IgD-negative memory B cell (primary cell): ENCODE results near the gene IGHMBP2. TPM values are rescaled to one million over a fixed set of nuclear protein-coding genes. Genes with fewer than 3 reads are reported as not detected.

Experiments used
- H3K27ac Mint-ChIP-seq, 3 donors: one replicate each; pipeline ENCODE4 v1.8.0; 2020 to 2022; ENCODE audit warnings: mild to moderate bottlenecking in 3 of 3, mixed read lengths in 3 of 3, moderate library complexity in 1 of 3
- H3K27me3 Mint-ChIP-seq: one replicate; pipeline ENCODE4 v1.8.0; 2021; ENCODE audit warnings: mixed read lengths
- H3K36me3 Mint-ChIP-seq: one replicate; pipeline ENCODE4 v1.8.0; 2020; ENCODE audit warnings: mild to moderate bottlenecking, mixed read lengths
- H3K4me1 Mint-ChIP-seq, 3 donors: one replicate each; pipeline ENCODE4 v1.8.0; 2020 to 2022; ENCODE audit warnings: mixed read lengths in 3 of 3, mild to moderate bottlenecking in 1 of 3
- H3K4me3 Mint-ChIP-seq, 4 donors: one replicate each; pipeline ENCODE4 v1.8.0; 2020 to 2022; ENCODE audit warnings: mild to moderate bottlenecking in 4 of 4, mixed read lengths in 4 of 4, moderate library complexity in 3 of 4
- H3K9me3 Mint-ChIP-seq, 3 donors: one replicate each; pipeline ENCODE4 v1.8.0; 2020 to 2021; ENCODE audit warnings: mixed read lengths in 3 of 3, mild to moderate bottlenecking in 1 of 3
- polyA plus RNA-seq: library from polyadenylated mRNA; unstranded; fragments of 300-500 nt; fragmentation: Illumina TruSeq; gene quantifications from one replicate; pipeline ENCODE4 v1.2.3, GENCODE V29; 2021

The IGHMBP2 gene
- polyA plus RNA-seq, 1 donor from 2014 or later = 11.3 TPM

DNA sequence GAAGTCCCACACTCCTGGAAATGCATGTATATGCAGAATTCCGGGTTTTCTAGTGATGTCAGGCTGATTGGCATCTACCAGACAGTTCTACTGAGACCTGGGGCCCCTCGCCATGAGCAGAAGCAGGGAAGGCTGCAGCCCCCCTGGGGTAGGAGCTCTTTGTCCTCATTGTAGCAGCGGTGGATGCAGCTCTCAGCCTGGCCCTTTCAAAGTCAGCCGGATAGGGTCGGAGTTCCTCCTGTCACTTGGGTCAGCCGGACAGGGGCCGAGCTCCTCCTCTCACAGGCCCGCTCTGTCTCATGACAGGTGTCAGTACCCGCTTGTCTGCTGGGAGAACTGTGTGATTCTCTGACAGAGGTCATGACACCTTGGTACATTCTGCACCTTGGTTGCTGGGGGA lies 47.1 kb downstream of the IGHMBP2 start:
- Mint-ChIP-seq H3K36me3 (no peaks in the 10 kb centered on the region), H3K27ac (peak overlapping the region in 1 of 3 donors; percentile 74), H3K27me3 (peaks cover 7% of the 10 kb centered on the region), H3K4me1 (peaks cover 0 to 3% (median 2%) of the 10 kb centered on the region in 3 donors), H3K4me3 (no peak overlapping the region), H3K9me3 (no peaks in the 10 kb centered on the region)

DNA sequence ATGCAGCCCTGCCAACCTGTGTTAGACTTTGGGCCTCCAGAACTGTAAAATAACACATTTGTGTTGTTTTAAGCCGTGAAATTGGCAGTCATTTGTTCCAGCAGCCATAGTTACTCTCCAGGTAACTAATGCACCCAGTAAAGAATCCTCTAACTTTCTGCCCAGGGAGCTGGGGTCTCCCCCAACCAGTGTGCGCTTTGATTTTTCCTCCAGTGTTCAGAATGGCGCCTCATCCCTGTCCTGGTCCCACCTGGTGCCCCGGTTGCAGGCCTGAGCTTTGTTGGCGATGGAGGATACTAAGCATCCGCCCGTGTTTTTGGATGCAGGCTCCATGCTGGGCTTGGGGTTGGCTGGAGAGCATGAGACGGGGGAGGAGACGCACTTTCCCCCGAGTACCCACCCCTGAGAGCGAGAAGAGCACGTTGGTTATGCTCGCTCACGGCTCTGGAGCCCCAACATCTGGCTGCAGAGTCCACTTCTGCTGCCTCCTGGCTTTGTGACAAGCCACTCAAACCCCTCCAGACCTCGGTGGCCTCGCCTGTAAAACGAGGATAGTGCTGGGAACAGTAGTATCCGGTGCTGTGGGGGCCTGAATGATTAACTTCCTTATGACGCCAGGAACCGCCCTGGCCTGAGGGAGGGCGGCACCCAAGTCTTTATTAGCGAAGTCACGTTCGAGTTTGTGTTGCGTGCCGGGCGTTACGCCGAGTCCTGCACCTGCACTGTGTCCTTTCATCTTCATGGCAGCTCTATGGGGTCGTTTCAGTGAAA lies 51.3 kb downstream of the IGHMBP2 start:
- no peaks in the 10 kb centered on the region for H3K36me3 Mint-ChIP-seq
- H3K27me3 Mint-ChIP-seq = peaks cover 7% of the 10 kb centered on the region
- H3K4me1 Mint-ChIP-seq = peaks cover 0 to 3% (median 2%) of the 10 kb centered on the region in 3 donors
- no peak overlapping the region for H3K27ac Mint-ChIP-seq
- H3K9me3 Mint-ChIP-seq = peaks cover 0 to 1% (median 0%) of the 10 kb centered on the region in 3 donors
- H3K4me3 Mint-ChIP-seq = peak overlapping the region in 1 of 4 donors; percentile 18

DNA sequence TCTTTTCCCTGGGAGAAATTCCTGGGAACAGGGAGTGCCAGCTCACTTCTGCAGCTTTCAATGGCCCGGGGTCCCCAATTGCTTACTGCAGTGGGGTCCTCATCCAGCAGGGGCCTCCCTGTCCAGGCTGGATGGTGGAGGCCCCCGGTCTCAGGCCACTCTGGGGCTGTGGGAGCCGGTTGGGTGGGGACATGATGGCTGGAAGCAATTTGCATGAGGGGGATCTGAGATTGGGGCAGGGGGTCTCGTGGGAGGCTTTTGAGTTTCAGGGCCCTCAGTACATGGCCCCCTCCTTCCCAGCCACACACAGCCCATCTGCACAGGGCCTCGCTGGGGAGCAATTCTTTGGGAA lies 51.9 kb downstream of the IGHMBP2 start:
- Mint-ChIP-seq H3K27me3 (peaks cover 7% of the 10 kb centered on the region), H3K27ac (no peak overlapping the region)

DNA sequence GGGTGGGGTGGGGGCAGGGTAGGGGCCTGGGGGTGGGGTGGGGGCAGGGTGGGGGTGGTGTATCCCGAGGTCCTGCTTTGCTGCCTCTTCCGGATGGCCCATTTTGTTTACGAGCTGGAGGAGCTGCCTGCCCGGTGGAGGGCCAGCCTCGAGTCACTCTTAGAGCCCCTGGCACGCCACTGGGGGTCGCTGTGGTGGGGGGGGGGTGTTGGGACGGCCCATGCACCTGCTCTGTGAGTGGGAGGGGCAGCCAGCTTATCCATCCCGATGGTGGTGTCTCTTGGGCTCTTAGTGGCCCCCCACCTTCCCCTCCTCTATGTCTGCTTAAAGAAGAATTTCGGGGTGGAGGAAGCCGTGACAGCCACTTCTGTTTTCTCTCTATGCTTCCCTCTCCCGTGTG lies 52.5 kb downstream of the IGHMBP2 start:
- Mint-ChIP-seq H3K36me3 (no peaks in the 10 kb centered on the region), H3K27ac (no peak overlapping the region), H3K9me3 (peaks cover 0 to 1% (median 0%) of the 10 kb centered on the region in 3 donors), H3K4me3 (no peak overlapping the region), H3K27me3 (peaks cover 7% of the 10 kb centered on the region), H3K4me1 (peaks cover 0 to 3% (median 2%) of the 10 kb centered on the region in 3 donors)

More for the DNA sequence above, 51.9 kb downstream of the IGHMBP2 start:
- Mint-ChIP-seq H3K4me3 (peak overlapping the region in 1 of 4 donors; percentile 18), H3K9me3 (peaks cover 0 to 1% (median 0%) of the 10 kb centered on the region in 3 donors), H3K36me3 (no peaks in the 10 kb centered on the region), H3K4me1 (peaks cover 0 to 3% (median 2%) of the 10 kb centered on the region in 3 donors)

DNA sequence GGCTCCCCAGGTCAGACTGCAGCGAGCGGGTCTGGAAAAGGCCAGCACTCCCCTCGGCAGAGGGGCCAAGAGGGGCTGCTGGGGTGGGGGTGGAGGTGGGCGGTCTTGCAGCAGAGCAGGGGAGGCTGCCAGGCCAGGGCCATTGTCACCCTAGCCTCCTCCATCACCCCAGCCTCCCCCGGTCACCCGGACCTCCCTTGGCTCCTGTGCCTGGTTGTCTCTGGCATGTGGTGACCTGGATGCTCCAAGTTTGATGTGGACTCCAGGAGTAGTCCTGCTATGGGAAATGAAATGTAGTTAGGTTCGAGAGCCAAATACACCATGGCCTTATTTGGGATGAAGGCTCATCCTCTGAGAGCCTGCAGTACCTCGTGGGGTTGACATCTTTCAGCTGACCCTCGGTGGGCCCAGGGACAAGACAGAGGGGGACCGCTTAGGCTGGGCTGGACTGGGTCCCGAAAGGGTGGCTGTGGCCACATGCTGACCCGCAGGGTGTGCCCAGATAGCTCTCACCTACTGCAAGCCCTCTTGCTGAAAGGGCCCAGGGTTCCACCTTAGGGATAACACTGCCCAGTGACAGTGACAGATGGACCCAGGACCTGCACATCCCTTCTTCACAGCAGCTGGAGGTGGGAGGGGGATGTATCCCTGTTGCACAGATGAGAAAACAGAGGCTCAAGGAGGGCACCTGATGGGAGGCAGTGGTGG lies 53.0 kb downstream of the IGHMBP2 start:
- H3K27me3 Mint-ChIP-seq = peaks cover 7% of the 10 kb centered on the region
- H3K36me3 Mint-ChIP-seq = no peaks in the 10 kb centered on the region
- H3K4me1 Mint-ChIP-seq = peaks cover 0 to 3% (median 2%) of the 10 kb centered on the region in 3 donors
- H3K4me3 Mint-ChIP-seq = no peak overlapping the region
- H3K9me3 Mint-ChIP-seq = peaks cover 0 to 1% (median 0%) of the 10 kb centered on the region in 3 donors
- no peak overlapping the region for H3K27ac Mint-ChIP-seq

DNA sequence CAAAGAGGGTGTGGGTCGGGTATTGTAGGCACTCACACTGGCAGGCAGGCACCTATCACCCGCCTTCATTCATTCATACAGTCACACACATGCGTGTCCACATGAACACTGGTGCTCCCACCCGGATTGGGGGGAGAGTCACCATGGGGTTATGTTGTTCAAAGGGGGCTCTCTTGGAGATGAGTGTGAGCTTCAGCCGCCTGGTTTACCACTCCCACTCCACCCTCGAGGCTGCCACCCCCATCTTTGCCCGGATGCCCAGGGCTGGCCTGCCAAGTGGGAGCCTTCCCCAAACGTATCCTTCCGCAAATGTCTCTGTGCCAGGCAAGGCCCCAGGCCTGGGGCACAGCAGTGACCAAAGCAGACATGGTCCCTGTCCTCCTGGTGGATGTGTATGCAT lies 54.5 kb downstream of the IGHMBP2 start:
- no peaks in the 10 kb centered on the region for H3K36me3 Mint-ChIP-seq
- peaks cover 10% of the 10 kb centered on the region for H3K27me3 Mint-ChIP-seq
- H3K4me3 Mint-ChIP-seq = no peak overlapping the region
- no peak overlapping the region for H3K27ac Mint-ChIP-seq
- H3K9me3 Mint-ChIP-seq = peaks cover 0 to 1% (median 0%) of the 10 kb centered on the region in 3 donors
- peaks cover 5 to 6% (median 5%) of the 10 kb centered on the region in 3 donors for H3K4me1 Mint-ChIP-seq

DNA sequence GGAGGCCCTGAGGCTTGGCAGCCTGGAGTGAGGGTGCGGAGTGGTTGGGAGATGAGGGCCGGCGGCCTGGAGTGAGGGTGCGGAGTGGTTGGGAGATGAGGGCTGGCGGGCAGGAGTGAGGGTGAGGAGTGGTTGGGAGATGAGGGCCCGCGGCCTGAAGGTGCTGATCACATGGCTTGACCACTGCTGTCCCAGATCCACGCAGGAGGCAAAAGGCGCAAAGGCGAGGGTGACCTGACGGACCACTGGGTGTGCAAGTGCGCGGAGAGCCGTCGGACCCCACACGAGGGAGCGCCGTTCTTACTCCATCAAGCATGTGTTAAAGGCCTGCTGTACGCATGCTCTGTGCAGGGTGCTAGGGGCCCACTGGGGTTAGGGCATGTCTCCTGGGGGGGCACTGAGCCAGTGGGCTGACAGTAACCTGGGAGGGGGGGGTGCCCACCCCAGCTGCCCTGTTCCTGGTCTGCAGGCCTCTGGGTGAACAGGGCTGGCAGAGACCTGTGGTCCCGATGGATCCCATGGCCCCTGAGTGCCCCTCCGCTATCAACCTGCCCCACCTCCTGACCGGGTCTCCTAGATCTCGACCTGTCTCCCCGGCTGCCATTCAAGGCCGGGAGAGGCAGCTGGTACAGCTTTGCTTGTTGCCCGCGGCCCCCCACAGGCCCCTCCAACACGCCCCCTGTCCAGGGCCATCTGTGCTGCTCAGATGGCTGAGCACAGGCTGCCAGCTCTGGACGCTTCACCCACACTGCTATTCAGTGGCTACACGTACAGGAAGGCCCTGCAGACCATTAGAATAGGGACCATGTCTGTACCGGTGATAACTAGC lies 56.0 kb downstream of the IGHMBP2 start:
- Mint-ChIP-seq H3K4me1 (peaks cover 5 to 6% (median 5%) of the 10 kb centered on the region in 3 donors), H3K4me3 (no peak overlapping the region), H3K36me3 (no peaks in the 10 kb centered on the region), H3K27me3 (peaks cover 5% of the 10 kb centered on the region), H3K27ac (no peak overlapping the region), H3K9me3 (peaks cover 0 to 1% (median 0%) of the 10 kb centered on the region in 3 donors)

DNA sequence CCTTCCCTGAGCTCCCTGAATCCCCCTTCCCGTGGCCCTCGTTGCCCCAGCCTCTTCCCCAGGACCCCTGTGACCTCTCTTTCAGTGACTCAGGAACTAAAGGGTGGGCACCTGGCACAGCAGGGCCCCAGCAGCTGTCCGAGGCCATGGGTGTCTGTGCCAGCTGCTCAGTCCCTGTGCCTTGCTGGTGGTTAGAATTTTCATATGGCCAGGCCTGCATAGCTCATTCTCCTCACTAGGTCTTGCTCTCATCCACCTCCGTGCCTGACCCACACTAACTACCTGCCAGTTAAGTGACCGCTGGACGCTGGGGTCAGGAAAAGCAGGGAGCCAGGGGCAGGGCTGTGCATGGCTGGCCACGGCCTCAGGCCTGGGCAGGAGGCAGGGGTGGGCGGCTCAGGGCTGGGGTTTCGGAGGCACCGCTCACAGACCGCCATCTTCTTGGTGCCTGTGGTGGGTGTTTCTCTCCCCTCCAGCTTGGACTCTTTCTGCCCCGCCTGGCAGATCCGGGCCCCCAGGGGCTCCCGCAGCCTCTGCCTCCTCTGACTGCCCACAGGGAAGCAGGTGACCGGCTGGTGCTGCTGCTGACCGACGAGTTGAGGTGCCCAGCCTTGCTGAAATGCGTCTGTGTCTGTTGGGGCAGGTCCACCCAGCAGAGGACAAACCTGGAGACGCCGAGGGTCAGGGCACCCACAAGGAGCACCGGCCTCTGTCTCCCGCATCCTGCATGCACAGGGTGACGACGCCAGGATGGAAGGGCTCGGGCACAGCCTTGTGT lies 56.8 kb downstream of the IGHMBP2 start:
- Mint-ChIP-seq H3K36me3 (no peaks in the 10 kb centered on the region), H3K4me3 (no peak overlapping the region), H3K27ac (no peak overlapping the region), H3K4me1 (peaks cover 3 to 5% (median 3%) of the 10 kb centered on the region in 3 donors), H3K9me3 (peaks cover 0 to 1% (median 0%) of the 10 kb centered on the region in 3 donors), H3K27me3 (peaks cover 5% of the 10 kb centered on the region)

DNA sequence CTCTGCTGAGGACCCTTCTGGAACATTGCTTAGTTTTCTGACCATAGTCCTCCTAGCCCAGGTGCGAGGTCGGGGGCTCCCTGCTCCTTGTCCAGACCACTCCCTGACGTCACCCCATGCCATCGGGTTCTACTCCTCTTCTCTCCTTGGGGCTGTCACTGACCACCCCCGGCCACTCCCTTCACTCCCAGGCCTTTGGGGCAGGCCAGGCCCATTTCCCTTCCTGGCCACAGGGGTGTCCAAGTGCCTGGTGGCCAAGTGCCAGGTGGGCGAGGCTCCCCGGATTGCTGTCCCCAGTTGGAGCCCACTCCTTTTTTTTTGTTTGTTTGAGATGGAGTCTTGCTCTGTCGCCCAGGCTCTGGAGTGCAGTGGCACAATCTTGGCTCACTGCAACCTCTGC lies 57.6 kb downstream of the IGHMBP2 start:
- peaks cover 5% of the 10 kb centered on the region for H3K27me3 Mint-ChIP-seq
- no peaks in the 10 kb centered on the region for H3K36me3 Mint-ChIP-seq
- peaks cover 0 to 1% (median 0%) of the 10 kb centered on the region in 3 donors for H3K9me3 Mint-ChIP-seq
- peaks cover 3 to 5% (median 3%) of the 10 kb centered on the region in 3 donors for H3K4me1 Mint-ChIP-seq
- H3K4me3 Mint-ChIP-seq = no peak overlapping the region
- H3K27ac Mint-ChIP-seq = no peak overlapping the region

DNA sequence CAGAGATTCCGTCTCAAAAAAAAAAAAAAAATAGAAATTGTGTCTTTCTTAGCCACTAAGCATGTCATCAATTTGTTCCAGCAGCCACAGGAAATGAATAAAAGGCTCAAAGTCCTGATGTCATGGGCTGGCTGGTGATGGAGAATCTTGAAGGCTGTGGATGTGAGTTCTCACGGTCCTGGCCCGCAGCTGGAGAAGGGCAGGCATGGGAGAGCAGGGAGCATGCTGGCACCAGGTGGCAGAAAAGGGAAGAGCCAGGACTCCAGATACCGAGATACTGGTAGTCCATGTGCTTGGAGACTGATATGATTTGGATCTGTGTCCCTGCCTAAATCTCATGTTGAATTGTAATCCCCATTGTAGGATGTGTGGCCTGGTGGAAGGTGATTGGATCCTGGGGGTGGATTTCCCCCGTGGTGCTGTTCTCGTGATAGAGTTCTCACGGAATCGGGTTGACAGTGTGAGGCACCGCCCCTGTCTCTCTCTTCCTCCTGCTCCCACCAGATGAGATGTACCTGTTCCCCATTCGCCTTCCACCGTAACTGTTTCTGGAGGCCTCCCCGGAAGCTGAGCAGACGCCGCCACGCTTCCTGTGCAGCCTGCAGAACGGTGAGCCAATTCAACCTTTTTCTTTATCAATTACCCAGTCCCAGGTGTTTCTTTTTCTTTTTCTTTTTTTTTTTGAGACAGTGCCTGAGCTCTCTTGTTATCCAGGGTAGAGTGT lies 59.0 kb downstream of the IGHMBP2 start:
- peaks cover 7% of the 10 kb centered on the region for H3K27me3 Mint-ChIP-seq
- H3K27ac Mint-ChIP-seq = peak overlapping the region in 2 of 3 donors; percentile 41 to 60
- H3K4me3 Mint-ChIP-seq = peak overlapping the region in 2 of 4 donors; percentile 57 to 59

DNA sequence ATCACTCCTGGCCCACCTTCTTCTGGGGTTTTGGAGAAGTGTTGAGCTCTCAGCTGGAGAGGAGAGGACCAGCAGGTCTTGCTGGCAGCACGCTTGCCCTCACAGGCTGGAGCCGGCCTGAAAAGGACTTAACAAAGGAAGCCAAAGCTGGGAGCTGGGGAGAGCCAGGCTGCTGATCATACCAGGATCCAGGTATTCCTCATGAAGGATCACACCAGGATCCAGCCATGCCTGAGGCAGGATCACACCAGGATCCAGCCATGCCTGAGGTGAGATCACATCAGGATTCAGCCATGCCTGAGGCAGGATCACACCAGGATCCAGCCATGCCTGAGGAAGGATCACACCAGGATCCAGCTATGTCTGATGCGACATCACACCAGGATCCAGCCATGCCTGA lies 60.1 kb downstream of the IGHMBP2 start:
- Mint-ChIP-seq H3K9me3 (no peaks in the 10 kb centered on the region), H3K4me3 (peak overlapping the region in 1 of 4 donors; percentile 53), H3K27me3 (peaks cover 9% of the 10 kb centered on the region), H3K4me1 (peaks cover 3 to 5% (median 3%) of the 10 kb centered on the region in 3 donors), H3K36me3 (peaks cover 1% of the 10 kb centered on the region), H3K27ac (no peak overlapping the region)

More for the DNA sequence above, 59.0 kb downstream of the IGHMBP2 start:
- H3K4me1 Mint-ChIP-seq = peaks cover 3 to 5% (median 3%) of the 10 kb centered on the region in 3 donors
- H3K9me3 Mint-ChIP-seq = peaks cover 0 to 1% (median 0%) of the 10 kb centered on the region in 3 donors
- H3K36me3 Mint-ChIP-seq = peaks cover 1% of the 10 kb centered on the region

DNA sequence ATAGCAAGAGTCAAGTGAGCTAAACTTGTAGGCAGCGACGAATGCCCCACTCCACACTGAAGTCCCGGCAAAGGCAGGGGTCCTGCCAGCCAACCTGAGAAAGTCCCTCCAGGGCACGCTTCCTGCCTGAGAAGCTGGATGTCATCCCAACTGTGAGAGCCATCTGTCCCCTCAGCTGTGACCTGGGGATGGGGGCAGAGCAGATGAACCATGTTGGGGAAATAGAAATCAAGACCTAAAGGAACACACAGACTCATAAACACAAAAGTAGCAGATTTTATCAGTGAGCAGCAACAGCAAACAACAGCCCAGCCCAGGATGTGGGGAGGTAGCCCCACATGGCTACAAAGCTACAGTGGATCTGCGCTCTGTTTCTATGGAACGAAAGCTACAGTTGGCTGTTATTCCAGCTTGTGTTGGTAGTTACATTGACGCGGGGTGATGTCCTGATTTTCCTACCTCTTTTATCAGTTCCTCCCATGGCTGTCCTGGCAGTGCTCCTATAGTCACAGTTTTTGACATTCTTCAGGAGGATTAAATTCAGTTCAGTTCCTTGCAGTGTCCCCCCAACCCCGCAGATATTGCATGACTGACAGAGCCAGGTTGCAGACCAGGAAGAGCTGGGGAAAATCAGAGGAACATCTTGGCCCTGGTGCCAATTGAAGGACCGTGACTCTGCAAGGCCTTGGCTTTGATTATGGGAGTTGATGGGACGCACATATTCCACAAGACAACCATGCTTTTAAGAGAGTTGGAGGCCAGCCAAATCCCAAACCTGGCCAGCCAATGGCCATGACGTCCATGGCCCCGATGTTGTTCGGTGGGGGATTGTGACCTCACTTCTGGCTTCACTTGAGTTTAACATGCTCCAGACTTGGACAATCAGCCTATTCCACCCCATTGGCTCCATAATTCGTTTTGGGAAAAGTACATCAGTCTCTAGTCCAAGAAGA lies 62.5 kb downstream of the IGHMBP2 start:
- peaks cover 1% of the 10 kb centered on the region for H3K36me3 Mint-ChIP-seq
- H3K9me3 Mint-ChIP-seq = no peaks in the 10 kb centered on the region
- no peak overlapping the region for H3K27ac Mint-ChIP-seq
- no peak overlapping the region for H3K4me3 Mint-ChIP-seq
- peaks cover 3 to 5% (median 3%) of the 10 kb centered on the region in 3 donors for H3K4me1 Mint-ChIP-seq
- peaks cover 10% of the 10 kb centered on the region for H3K27me3 Mint-ChIP-seq
